Natural killer cell (primary cell): ENCODE results near the gene NCAPG2. TPM values are rescaled to one million over a fixed set of nuclear protein-coding genes. Genes with fewer than 3 reads are reported as not detected.

Source experiments
- ATAC-seq, 3 donors: fragments of 150-1000 bp in 2 of 3; fragments of 200-7000 bp in 1 of 3; cut with Tn5 transposase; 1 replicate in 1 of 3; 2 replicates in 2 of 3; pipeline ENCODE4 v1.10.0; 2021; ENCODE audit warnings: mild to moderate bottlenecking in 2 of 3, moderate library complexity in 2 of 3
- DNase-seq, 2 donors: peaks; one replicate each; pipeline versions ENCODE4 v3.0.0 to v3.0.0-alpha.2; 2013 to 2021; ENCODE audit warnings: mixed read lengths in 1 of 2
- H3K27ac ChIP-seq: one replicate; pipeline ENCODE4 v1.5.1; 2013; ENCODE audit warnings: mild to moderate bottlenecking, low read length
- H3K27me3 ChIP-seq: one replicate; pipeline ENCODE4 v1.6.1; 2013; ENCODE audit warnings: low read length; ENCODE audit not compliant: control insufficient read depth, insufficient read depth
- H3K36me3 ChIP-seq: one replicate; pipeline ENCODE4 v1.6.1; 2013; ENCODE audit warnings: low read length; ENCODE audit not compliant: control insufficient read depth, insufficient read depth
- H3K4me1 ChIP-seq: one replicate; pipeline ENCODE4 v1.6.1; 2013; ENCODE audit warnings: low read length; ENCODE audit not compliant: control insufficient read depth, insufficient read depth
- H3K4me3 ChIP-seq: one replicate; pipeline ENCODE4 v1.5.1; 2013; ENCODE audit warnings: low read length
- H3K9me3 ChIP-seq: one replicate; pipeline ENCODE4 v1.6.1; 2013; ENCODE audit warnings: low read length; ENCODE audit not compliant: control insufficient read depth, insufficient read depth
- H3K27ac Mint-ChIP-seq, 2 donors: one replicate each; pipeline ENCODE4 v1.8.0; 2022; ENCODE audit warnings: mild to moderate bottlenecking in 2 of 2, mixed read lengths in 2 of 2, moderate library complexity in 1 of 2
- H3K27me3 Mint-ChIP-seq, 2 donors: one replicate each; pipeline ENCODE4 v1.8.0; 2022; ENCODE audit warnings: low read depth in 2 of 2, mixed read lengths in 2 of 2
- H3K36me3 Mint-ChIP-seq: one replicate; pipeline ENCODE4 v1.8.0; 2022; ENCODE audit warnings: mixed read lengths
- H3K4me1 Mint-ChIP-seq, 2 donors: one replicate each; pipeline ENCODE4 v1.8.0; 2022; ENCODE audit warnings: mixed read lengths in 2 of 2
- H3K4me3 Mint-ChIP-seq: one replicate; pipeline ENCODE4 v1.8.0; 2022; ENCODE audit warnings: mild to moderate bottlenecking, moderate library complexity, mixed read lengths
- H3K9me3 Mint-ChIP-seq, 2 donors: one replicate each; pipeline ENCODE4 v1.8.0; 2022; ENCODE audit warnings: mixed read lengths in 2 of 2
- WGBS: methylation state at CpG from one replicate; pipeline ENCODE4 v1.1.7; 2013; ENCODE audit warnings: missing lambda C conversion rate; ENCODE audit not compliant: insufficient coverage; 5-methylcytosine and 5-hydroxymethylcytosine counted together
- intact Hi-C: fragments of 100-400 bp; cut with micrococcal nuclease; formaldehyde crosslinking; loops from one replicate; pipeline ENCODE4 v1.14.2; 2022
- total RNA-seq, 4 donors: library from RNA; stranded (reverse); fragments of 120-200 nt in 1 of 4; gene quantifications; one replicate each; pipeline versions ENCODE4 v1.2.3 to v1.2.4, GENCODE V29; 2013 to 2022
- TF ChIP-seq, protein P1 (sequence below): fragments of 200-600 bp; IDR thresholded peaks from one replicate; pipeline ENCODE4 v1.8.0; 2022; ENCODE audit warnings: antibody characterized with exemption

The NCAPG2 gene
- total RNA-seq, 3 donors from 2014 or later (not counting 1 experiment from before 2014, with no cell fraction given): 8.8 to 14.8 (median 14.1) TPM

DNA sequence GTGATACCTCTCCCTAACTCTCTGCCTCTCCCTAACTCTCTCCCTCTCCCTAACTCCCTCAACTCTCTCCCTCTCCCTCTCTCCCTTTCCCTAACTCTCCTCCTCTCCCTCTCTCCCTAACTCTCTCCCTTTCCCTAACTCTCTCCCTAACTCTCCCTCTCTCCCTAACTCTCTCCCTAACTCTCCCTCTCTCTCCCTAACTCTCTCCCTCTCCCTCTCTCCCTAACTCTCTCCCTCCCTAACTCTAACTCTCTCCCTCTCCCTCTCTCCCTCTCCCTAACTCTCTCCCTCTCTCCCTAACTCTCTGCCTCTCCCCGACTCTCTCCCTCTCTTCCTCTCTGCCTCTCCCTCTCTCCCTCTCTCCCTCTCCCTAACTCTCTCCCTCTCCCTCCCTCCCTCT, 115.0 kb downstream of the NCAPG2 start:
- Mint-ChIP-seq H3K36me3 (no peaks in the 10 kb centered on the region), H3K27me3 (peaks cover 16 to 21% of the 10 kb centered on the region in 2 donors), H3K9me3 (no peaks in the 10 kb centered on the region), H3K27ac (no peak overlapping the region), H3K4me1 (peaks cover 8 to 12% of the 10 kb centered on the region in 2 donors), H3K4me3 (no peak overlapping the region)
- WGBS: 57% methylated on average over 1 of the region's 1 CpG
- no peak overlapping the region for H3K27ac ChIP-seq
- H3K27me3 ChIP-seq: peaks cover 17% of the 10 kb centered on the region
- H3K4me1 ChIP-seq: peaks cover 12% of the 10 kb centered on the region
- no peak overlapping the region for H3K4me3 ChIP-seq
- intact Hi-C loops: loop anchor here (10.0 kb wide), 1 partner anchor 245 kb away; no protein-coding TSS in a partner anchor
- no peak for ATAC-seq
- TF ChIP-seq, protein P1, sequence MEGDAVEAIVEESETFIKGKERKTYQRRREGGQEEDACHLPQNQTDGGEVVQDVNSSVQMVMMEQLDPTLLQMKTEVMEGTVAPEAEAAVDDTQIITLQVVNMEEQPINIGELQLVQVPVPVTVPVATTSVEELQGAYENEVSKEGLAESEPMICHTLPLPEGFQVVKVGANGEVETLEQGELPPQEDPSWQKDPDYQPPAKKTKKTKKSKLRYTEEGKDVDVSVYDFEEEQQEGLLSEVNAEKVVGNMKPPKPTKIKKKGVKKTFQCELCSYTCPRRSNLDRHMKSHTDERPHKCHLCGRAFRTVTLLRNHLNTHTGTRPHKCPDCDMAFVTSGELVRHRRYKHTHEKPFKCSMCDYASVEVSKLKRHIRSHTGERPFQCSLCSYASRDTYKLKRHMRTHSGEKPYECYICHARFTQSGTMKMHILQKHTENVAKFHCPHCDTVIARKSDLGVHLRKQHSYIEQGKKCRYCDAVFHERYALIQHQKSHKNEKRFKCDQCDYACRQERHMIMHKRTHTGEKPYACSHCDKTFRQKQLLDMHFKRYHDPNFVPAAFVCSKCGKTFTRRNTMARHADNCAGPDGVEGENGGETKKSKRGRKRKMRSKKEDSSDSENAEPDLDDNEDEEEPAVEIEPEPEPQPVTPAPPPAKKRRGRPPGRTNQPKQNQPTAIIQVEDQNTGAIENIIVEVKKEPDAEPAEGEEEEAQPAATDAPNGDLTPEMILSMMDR: no peak
- DNase-seq: no peak
- H3K9me3 ChIP-seq: peaks cover 3% of the 10 kb centered on the region
- H3K36me3 ChIP-seq: no peaks in the 10 kb centered on the region

DNA sequence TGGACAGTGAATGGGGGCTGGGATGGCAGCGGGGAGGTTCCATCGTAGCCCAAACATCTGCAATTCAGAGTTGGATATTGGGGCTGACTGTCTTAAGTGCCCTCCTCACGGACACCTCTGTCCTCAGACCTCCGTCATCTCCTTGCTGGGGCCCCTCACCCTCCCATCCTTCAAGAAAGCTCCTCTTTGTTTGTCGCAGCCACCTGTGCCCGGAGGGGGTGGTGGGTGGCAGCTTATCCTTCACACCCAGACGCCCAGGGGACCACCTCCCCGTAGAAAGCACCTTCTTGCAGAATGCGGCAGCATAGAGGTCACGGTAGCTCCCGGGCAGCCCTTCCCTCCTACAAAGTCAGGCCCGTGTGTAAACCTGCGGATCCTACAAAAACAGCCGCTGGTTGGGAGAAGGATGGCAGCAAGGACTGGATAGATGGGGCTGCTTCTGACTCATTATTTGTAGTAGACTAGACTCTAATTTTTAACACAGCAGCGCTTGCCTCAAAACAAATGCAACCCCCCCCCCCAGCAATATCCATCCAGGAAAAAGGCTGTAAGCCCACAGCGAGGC, 115.6 kb downstream of the NCAPG2 start:
- TF ChIP-seq, protein P1: no peak
- Histone ChIP-seq H3K27ac (no peak overlapping the region), H3K4me3 (no peak overlapping the region), H3K4me1 (peaks cover 12% of the 10 kb centered on the region), H3K27me3 (peaks cover 22% of the 10 kb centered on the region), H3K9me3 (peaks cover 2% of the 10 kb centered on the region), H3K36me3 (no peaks in the 10 kb centered on the region)
- H3K4me1 Mint-ChIP-seq: peaks cover 8 to 12% of the 10 kb centered on the region in 2 donors
- no peaks in the 10 kb centered on the region for H3K9me3 Mint-ChIP-seq
- peaks cover 23 to 26% of the 10 kb centered on the region in 2 donors for H3K27me3 Mint-ChIP-seq
- ATAC-seq: no peak
- H3K4me3 Mint-ChIP-seq: peak overlapping the region; percentile 77
- no peak overlapping the region for H3K27ac Mint-ChIP-seq
- 70% methylated on average over 14 of the region's 16 CpGs for WGBS
- H3K36me3 Mint-ChIP-seq: no peaks in the 10 kb centered on the region
- no peak for DNase-seq
- intact Hi-C loops: no loop called here

DNA sequence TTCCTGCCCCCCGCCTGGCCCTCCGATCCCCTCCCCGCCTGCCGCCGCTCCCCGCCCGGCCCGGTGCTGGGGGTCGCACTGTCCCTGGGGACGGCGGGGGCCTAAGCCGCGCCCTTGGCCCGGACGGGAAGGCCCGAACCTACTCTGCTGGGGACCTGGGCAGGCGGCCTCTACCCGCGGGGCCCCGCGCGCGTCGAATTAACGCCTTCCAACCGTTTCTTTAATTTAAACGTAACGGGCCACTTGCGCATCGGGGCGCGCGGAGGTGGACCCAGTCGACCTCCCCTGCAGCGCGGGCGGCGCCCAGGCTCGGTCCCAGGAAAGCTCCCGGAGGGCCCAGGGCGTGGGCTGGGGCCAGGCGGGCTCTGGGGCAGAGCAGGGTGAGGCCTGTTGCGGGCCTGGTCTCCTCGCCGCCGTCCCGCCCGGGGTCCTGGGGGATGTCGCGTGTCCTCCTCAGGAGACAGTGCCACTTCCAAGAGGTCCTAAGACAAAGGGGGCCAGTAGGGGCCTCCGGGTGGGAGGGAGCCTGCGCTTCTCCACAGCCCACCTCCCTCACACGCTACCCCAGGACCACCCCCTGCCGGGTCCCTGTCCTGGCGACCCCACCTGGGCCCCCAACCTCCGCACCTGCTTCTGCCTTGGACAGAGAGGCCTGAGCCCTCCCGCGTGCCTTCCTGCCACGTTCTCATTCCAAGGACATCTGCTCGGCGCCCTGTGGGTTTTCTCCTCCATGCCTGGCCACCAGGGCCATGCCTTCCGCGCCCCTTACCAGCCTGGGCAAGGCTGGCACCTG, 116.3 kb downstream of the NCAPG2 start:
- DNase-seq (no peak), ATAC-seq (peak in 2 of 3 donors; percentile 11 to 13)
- H3K4me3 ChIP-seq: no peak overlapping the region
- peaks cover 8 to 12% of the 10 kb centered on the region in 2 donors for H3K4me1 Mint-ChIP-seq
- no peaks in the 10 kb centered on the region for H3K9me3 ChIP-seq
- H3K4me1 ChIP-seq: peaks cover 12% of the 10 kb centered on the region
- H3K27ac ChIP-seq: no peak overlapping the region
- WGBS: 19% methylated on average over 63 of the region's 63 CpGs
- H3K9me3 Mint-ChIP-seq: no peaks in the 10 kb centered on the region
- H3K27me3 ChIP-seq: peaks cover 29% of the 10 kb centered on the region
- H3K27ac Mint-ChIP-seq: no peak overlapping the region
- H3K4me3 Mint-ChIP-seq: peak overlapping the region; percentile 77
- peaks cover 30 to 33% of the 10 kb centered on the region in 2 donors for H3K27me3 Mint-ChIP-seq
- intact Hi-C loops: no loop called here
- H3K36me3 ChIP-seq: no peaks in the 10 kb centered on the region
- TF ChIP-seq, protein P1: no peak
- no peaks in the 10 kb centered on the region for H3K36me3 Mint-ChIP-seq
